CD14-positive monocyte (primary cell): ENCODE data around the gene DENND4A. TPM values are rescaled to one million over a fixed set of nuclear protein-coding genes. Genes with fewer than 3 reads are reported as not detected.
"Not testable (repeated sequence)": the region's sequence is repeated elsewhere in the genome, so short reads cannot be mapped to it uniquely, and the experiment has no call there.

Experiments
- DNase-seq, 3 donors: peaks; one replicate each; pipeline ENCODE4 v3.0.0-alpha.2; 2011 to 2022
- H2AFZ ChIP-seq: 2 replicates; pipeline ENCODE4 v1.6.0; 2012; ENCODE audit warnings: mild to moderate bottlenecking, low read depth, low read length, inconsistent platforms; ENCODE audit not compliant: insufficient read depth, poor library complexity, severe bottlenecking
- H3K27ac ChIP-seq, 2 donors: 1 replicate in 1 of 2; 2 replicates in 1 of 2; pipeline ENCODE4 v1.5.1; 2012 to 2013; ENCODE audit warnings: low read length in 2 of 2, control low read depth in 1 of 2, inconsistent platforms in 1 of 2, low read depth in 1 of 2, mild to moderate bottlenecking in 1 of 2
- H3K27me3 ChIP-seq, 2 donors: one replicate each; pipeline versions ENCODE4 v1.6.0 to v1.6.1; 2011 to 2013; ENCODE audit warnings: low read length in 2 of 2; ENCODE audit not compliant: control insufficient read depth in 2 of 2, insufficient read depth in 2 of 2
- H3K36me3 ChIP-seq, 2 donors: replicated peaks in 1 of 2; 1 replicate in 1 of 2; 2 replicates in 1 of 2; pipeline versions ENCODE4 v1.5.1 to v1.6.1; 2012 to 2013; ENCODE audit warnings: low read length in 2 of 2, control low read depth in 1 of 2, inconsistent platforms in 1 of 2, mild to moderate bottlenecking in 1 of 2; ENCODE audit not compliant: insufficient read depth in 2 of 2, control insufficient read depth in 1 of 2
- H3K4me1 ChIP-seq, 2 donors: 1 replicate in 1 of 2; 2 replicates in 1 of 2; pipeline versions ENCODE4 v1.5.1 to v1.6.1; 2012 to 2013; ENCODE audit warnings: low read length in 2 of 2, control low read depth in 1 of 2, inconsistent platforms in 1 of 2, mild to moderate bottlenecking in 1 of 2, moderate library complexity in 1 of 2; ENCODE audit not compliant: insufficient read depth in 2 of 2, control insufficient read depth in 1 of 2
- H3K4me2 ChIP-seq: replicated peaks from 2 replicates; pipeline ENCODE3; 2012; ENCODE audit warnings: low read length, moderate library complexity, mild to moderate bottlenecking; ENCODE audit not compliant: poor library complexity, severe bottlenecking; ENCODE audit errors: extremely low read depth
- H3K4me3 ChIP-seq, 3 experiments: fragments of 200-600 bp in 1 of 3; sonication (generic) in 1 of 3; replicated peaks in 1 of 3; 1 replicate in 2 of 3; 2 replicates in 1 of 3; pipeline ENCODE4 v1.5.1; 2011 to 2013; ENCODE audit warnings: low read length in 3 of 3, mild to moderate bottlenecking in 3 of 3, control low read depth in 2 of 3, low read depth in 2 of 3, inconsistent platforms in 1 of 3, moderate library complexity in 1 of 3
- H3K79me2 ChIP-seq: 2 replicates; pipeline ENCODE4 v1.6.0; 2012; ENCODE audit warnings: mild to moderate bottlenecking, control low read depth, inconsistent platforms, low read length, moderate library complexity; ENCODE audit not compliant: insufficient read depth
- H3K9ac ChIP-seq: 2 replicates; pipeline ENCODE4 v1.6.0; 2017; ENCODE audit warnings: low read length, mild to moderate bottlenecking; ENCODE audit not compliant: insufficient read depth, poor library complexity, severe bottlenecking
- H3K9me3 ChIP-seq, 2 donors: replicated peaks in 1 of 2; 1 replicate in 1 of 2; 2 replicates in 1 of 2; pipeline versions ENCODE4 v1.5.1 to v1.6.1; 2012 to 2013; ENCODE audit warnings: low read length in 2 of 2, control low read depth in 1 of 2; ENCODE audit not compliant: control insufficient read depth in 1 of 2, insufficient read depth in 1 of 2
- H4K20me1 ChIP-seq: 2 replicates; pipeline ENCODE4 v1.6.0; 2012; ENCODE audit warnings: mild to moderate bottlenecking, low read length, control low read depth, moderate library complexity; ENCODE audit not compliant: insufficient read depth
- H3K27ac Mint-ChIP-seq, 7 donors: one replicate each; pipeline ENCODE4 v1.8.0; 2020; ENCODE audit warnings: mild to moderate bottlenecking in 7 of 7, mixed read lengths in 7 of 7, moderate library complexity in 6 of 7, inconsistent platforms in 2 of 7
- H3K27me3 Mint-ChIP-seq, 3 donors: one replicate each; pipeline ENCODE4 v1.8.0; 2021 to 2022; ENCODE audit warnings: low read depth in 3 of 3, mild to moderate bottlenecking in 3 of 3, mixed read lengths in 3 of 3, moderate library complexity in 3 of 3, inconsistent platforms in 1 of 3
- H3K36me3 Mint-ChIP-seq, 2 donors: one replicate each; pipeline ENCODE4 v1.8.0; 2020; ENCODE audit warnings: mixed read lengths in 2 of 2, inconsistent platforms in 1 of 2, mild to moderate bottlenecking in 1 of 2
- H3K4me1 Mint-ChIP-seq: one replicate; pipeline ENCODE4 v1.8.0; 2020; ENCODE audit warnings: mild to moderate bottlenecking, mixed read lengths
- H3K4me3 Mint-ChIP-seq, 2 donors: one replicate each; pipeline ENCODE4 v1.8.0; 2020; ENCODE audit warnings: mild to moderate bottlenecking in 2 of 2, mixed read lengths in 2 of 2, moderate library complexity in 1 of 2
- H3K9me3 Mint-ChIP-seq, 7 donors: one replicate each; pipeline ENCODE4 v1.8.0; 2020 to 2022; ENCODE audit warnings: mixed read lengths in 7 of 7, mild to moderate bottlenecking in 6 of 7, moderate library complexity in 6 of 7, inconsistent platforms in 2 of 7
- CTCF ChIP-seq: fragments of 200-600 bp; IDR thresholded peaks from one replicate; pipeline ENCODE4 v1.8.0; 2022; ENCODE audit warnings: antibody characterized with exemption, mild to moderate bottlenecking
- WGBS: methylation state at CpG from one replicate; pipeline ENCODE4 v1.1.5; 2013; ENCODE audit warnings: missing lambda C conversion rate; ENCODE audit not compliant: insufficient coverage; 5-methylcytosine and 5-hydroxymethylcytosine counted together
- intact Hi-C, 2 donors: fragments of 100-400 bp; cut with micrococcal nuclease; formaldehyde crosslinking; loops; one replicate each; pipeline versions ENCODE4 v1.15.0 to v1.15.1; 2023
- polyA plus RNA-seq, 3 donors: library from polyadenylated mRNA; depleted of rRNA in 1 of 3; unstranded in 2 of 3; stranded (reverse) in 1 of 3; fragments of 300-500 nt in 2 of 3; fragments of >200 nt in 1 of 3; fragmentation: Illumina TruSeq in 2 of 3; gene quantifications; 1 replicate in 2 of 3; 2 replicates in 1 of 3; pipeline ENCODE4 v1.2.3, GENCODE V29; 2012 to 2021

Gene DENND4A
- polyA plus RNA-seq, 3 donors, result 4.6 to 11.0 (median 6.9) TPM

GRCh38 chr15:65738649-65739048, 53.4 kb downstream of the DENND4A start:
- peaks cover 47 to 72% of the 10 kb centered on the region in 2 donors for H3K36me3 Mint-ChIP-seq
- peaks cover 0 to 2% (median 0%) of the 10 kb centered on the region in 7 donors for H3K9me3 Mint-ChIP-seq
- H3K4me1 ChIP-seq, result no peaks in the 10 kb centered on the region
- no peak for TF ChIP-seq CTCF
- peaks cover 51 to 90% of the 10 kb centered on the region in 2 donors for H3K36me3 ChIP-seq
- no peaks in the 10 kb centered on the region for H3K27me3 ChIP-seq
- H4K20me1 ChIP-seq, result no peaks in the 10 kb centered on the region
- H3K27me3 Mint-ChIP-seq, result no peaks in the 10 kb centered on the region
- H3K9ac ChIP-seq, result no peak overlapping the region
- no peak overlapping the region for H3K4me2 ChIP-seq
- peak; percentile 6 to 38 (median 16) for DNase-seq
- H3K27ac ChIP-seq, result no peak overlapping the region
- intact Hi-C loops, result no loop called here
- no peaks in the 10 kb centered on the region for H3K9me3 ChIP-seq
- no peak overlapping the region for H3K4me3 Mint-ChIP-seq
- H2AFZ ChIP-seq, result no peak overlapping the region
- WGBS, result no CpG with 5 or more reads among the region's 1 CpG
- H3K4me1 Mint-ChIP-seq, result peaks cover 3% of the 10 kb centered on the region
- no peak overlapping the region for H3K4me3 ChIP-seq
- no peaks in the 10 kb centered on the region for H3K79me2 ChIP-seq
- peak overlapping the region in 1 of 7 donors; percentile 21 for H3K27ac Mint-ChIP-seq

- intact Hi-C loops, H3K27me3 ChIP-seq, H4K20me1 ChIP-seq, H3K79me2 ChIP-seq, H3K9me3 ChIP-seq, H3K4me3 ChIP-seq, H3K4me1 ChIP-seq, H3K27ac Mint-ChIP-seq, H3K27ac ChIP-seq, H3K4me2 ChIP-seq, H3K9me3 Mint-ChIP-seq, H3K9ac ChIP-seq, DNase-seq, H3K4me3 Mint-ChIP-seq, H3K27me3 Mint-ChIP-seq, H3K4me1 Mint-ChIP-seq, H2AFZ ChIP-seq: not testable (repeated sequence)
- H3K36me3 ChIP-seq, result peaks cover 51 to 84% of the 10 kb centered on the region in 2 donors
- peaks cover 44 to 63% of the 10 kb centered on the region in 2 donors for H3K36me3 Mint-ChIP-seq
- no CpG with 5 or more reads among the region's 4 CpGs for whole genome bisulfite sequencing
These were observed 58.5 kb downstream of the DENND4A start for GRCh38 chr15:65733599-65733998.
